ENCODE data around the gene ABCG2. TPM values are rescaled to one million over a fixed set of nuclear protein-coding genes. Genes with fewer than 3 reads are reported as not detected.
"Not testable (repeated sequence)": the region's sequence is repeated elsewhere in the genome, so short reads cannot be mapped to it uniquely, and the experiment has no call there.

The ABCG2 gene
- total RNA-seq, 2 experiments from 2014 or later, result 0.35 to 0.55 TPM

GRCh38 chr4:88134536-88135355 is 23.7 kb downstream of the ABCG2 start:
- intact Hi-C loops (cut with micrococcal nuclease), result no loop called here
- Mint-ChIP-seq H3K27ac (no peak overlapping the region), H3K4me1 (ENCODE audit: low read depth) (no peaks in the 10 kb centered on the region), H3K36me3 (ENCODE audit: low read depth) (no peaks in the 10 kb centered on the region), H3K9me3 (no peaks in the 10 kb centered on the region), H3K27me3 (ENCODE audit: low read depth) (peaks cover 2% of the 10 kb centered on the region), H3K4me3 (no peak overlapping the region)
- no peak for DNase-seq
- CTCF ChIA-PET, result no interaction called here

GRCh38 chr4:88134111-88134510 is 24.3 kb downstream of the ABCG2 start:
- Mint-ChIP-seq H3K4me1 (ENCODE audit: low read depth) (no peaks in the 10 kb centered on the region), H3K27me3 (ENCODE audit: low read depth) (peaks cover 2% of the 10 kb centered on the region), H3K27ac (no peak overlapping the region), H3K36me3 (ENCODE audit: low read depth) (no peaks in the 10 kb centered on the region), H3K4me3 (no peak overlapping the region), H3K9me3 (no peaks in the 10 kb centered on the region)
- intact Hi-C loops (cut with micrococcal nuclease), result no loop called here
- DNase-seq, result no peak
- CTCF ChIA-PET, result no interaction called here

GRCh38 chr4:88130544-88131305 is 27.7 kb downstream of the ABCG2 start:
- H3K36me3 Mint-ChIP-seq (ENCODE audit: low read depth), result no peaks in the 10 kb centered on the region
- no peaks in the 10 kb centered on the region for H3K9me3 Mint-ChIP-seq
- H3K27ac Mint-ChIP-seq, result no peak overlapping the region
- H3K27me3 Mint-ChIP-seq (ENCODE audit: low read depth), result peaks cover 5% of the 10 kb centered on the region
- intact Hi-C loops (cut with micrococcal nuclease), result no loop called here
- no peaks in the 10 kb centered on the region for H3K4me1 Mint-ChIP-seq (ENCODE audit: low read depth)
- H3K4me3 Mint-ChIP-seq, result no peak overlapping the region
- CTCF ChIA-PET, result no interaction called here
- no peak for DNase-seq

GRCh38 chr4:88130003-88130402 is 28.4 kb downstream of the ABCG2 start:
- Mint-ChIP-seq H3K27ac (no peak overlapping the region), H3K4me1 (ENCODE audit: low read depth) (no peaks in the 10 kb centered on the region), H3K4me3 (no peak overlapping the region), H3K27me3 (ENCODE audit: low read depth) (peaks cover 8% of the 10 kb centered on the region), H3K9me3 (peaks cover 2% of the 10 kb centered on the region), H3K36me3 (ENCODE audit: low read depth) (no peaks in the 10 kb centered on the region)
- intact Hi-C loops (cut with micrococcal nuclease), result no loop called here
- CTCF ChIA-PET, result interaction anchor here (0.6 kb wide), 1 partner anchor 39 kb away, joined by 4 read pairs; no protein-coding TSS in a partner anchor
- no peak for DNase-seq

GRCh38 chr4:88122260-88122659 is 36.2 kb downstream of the ABCG2 start:
- H3K9me3 Mint-ChIP-seq, result peaks cover 23% of the 10 kb centered on the region
- CTCF ChIA-PET, result interaction anchor here (1.2 kb wide), 1 partner anchor 89 kb away, joined by 3 read pairs; no protein-coding TSS in a partner anchor
- H3K36me3 Mint-ChIP-seq (ENCODE audit: low read depth); H3K27ac Mint-ChIP-seq; H3K4me1 Mint-ChIP-seq (ENCODE audit: low read depth); H3K27me3 Mint-ChIP-seq (ENCODE audit: low read depth); DNase-seq; H3K4me3 Mint-ChIP-seq; intact Hi-C loops (cut with micrococcal nuclease): not testable (repeated sequence)

GRCh38 chr4:88119943-88120342 is 38.5 kb downstream of the ABCG2 start:
- intact Hi-C loops (cut with micrococcal nuclease), result no loop called here
- no peak for DNase-seq
- CTCF ChIA-PET, result no interaction called here
- peaks cover 9% of the 10 kb centered on the region for H3K36me3 Mint-ChIP-seq (ENCODE audit: low read depth)
- H3K27me3 Mint-ChIP-seq (ENCODE audit: low read depth), result peaks cover 3% of the 10 kb centered on the region
- H3K4me1 Mint-ChIP-seq (ENCODE audit: low read depth), result no peaks in the 10 kb centered on the region
- H3K9me3 Mint-ChIP-seq, result peaks cover 21% of the 10 kb centered on the region
- no peak overlapping the region for H3K4me3 Mint-ChIP-seq
- no peak overlapping the region for H3K27ac Mint-ChIP-seq

- no peaks in the 10 kb centered on the region for H3K4me1 Mint-ChIP-seq (ENCODE audit: low read depth)
- DNase-seq, result no peak
- peaks cover 5% of the 10 kb centered on the region for H3K36me3 Mint-ChIP-seq (ENCODE audit: low read depth)
- H3K27ac Mint-ChIP-seq, result no peak overlapping the region
- CTCF ChIA-PET, result no interaction called here
- no peaks in the 10 kb centered on the region for H3K27me3 Mint-ChIP-seq (ENCODE audit: low read depth)
- peaks cover 15% of the 10 kb centered on the region for H3K9me3 Mint-ChIP-seq
- H3K4me3 Mint-ChIP-seq, result no peak overlapping the region
- intact Hi-C loops (cut with micrococcal nuclease), result no loop called here
These were observed 42.9 kb downstream of the ABCG2 start for GRCh38 chr4:88115587-88115986.

- Mint-ChIP-seq H3K9me3 (no peaks in the 10 kb centered on the region), H3K36me3 (ENCODE audit: low read depth) (no peaks in the 10 kb centered on the region)
- CTCF ChIA-PET, result interaction anchor here (1.5 kb wide), 1 partner anchor 99 kb away, joined by 5 read pairs; no protein-coding TSS in a partner anchor
These were observed 45.6 kb downstream of the ABCG2 start for GRCh38 chr4:88112856-88113255.

GRCh38 chr4:88110826-88111225 is 47.6 kb downstream of the ABCG2 start:
- no peak overlapping the region for H3K27ac Mint-ChIP-seq
- intact Hi-C loops (cut with micrococcal nuclease), result no loop called here
- H3K36me3 Mint-ChIP-seq (ENCODE audit: low read depth), result no peaks in the 10 kb centered on the region
- DNase-seq, result no peak
- no peaks in the 10 kb centered on the region for H3K27me3 Mint-ChIP-seq (ENCODE audit: low read depth)
- CTCF ChIA-PET, result interaction anchor here (0.7 kb wide), 2 partner anchors 920 to 1373 kb away, joined by 3 read pairs; no protein-coding TSS in a partner anchor
- peaks cover 4% of the 10 kb centered on the region for H3K4me1 Mint-ChIP-seq (ENCODE audit: low read depth)
- H3K9me3 Mint-ChIP-seq, result no peaks in the 10 kb centered on the region
- H3K4me3 Mint-ChIP-seq, result no peak overlapping the region

More at GRCh38 chr4:88112856-88113255, 45.6 kb downstream of the ABCG2 start:
- no peak overlapping the region for H3K27ac Mint-ChIP-seq
- H3K27me3 Mint-ChIP-seq (ENCODE audit: low read depth), result no peaks in the 10 kb centered on the region
- intact Hi-C loops (cut with micrococcal nuclease), result no loop called here
- no peak overlapping the region for H3K4me3 Mint-ChIP-seq
- no peaks in the 10 kb centered on the region for H3K4me1 Mint-ChIP-seq (ENCODE audit: low read depth)
- DNase-seq, result no peak

- CTCF ChIA-PET, result interaction anchor here (0.7 kb wide), 3 partner anchors 52 to 966 kb away, joined by 3 to 5 read pairs (median 3); no protein-coding TSS in a partner anchor
- intact Hi-C loops (cut with micrococcal nuclease), result no loop called here
- no peak for DNase-seq
- Mint-ChIP-seq H3K27me3 (ENCODE audit: low read depth) (no peaks in the 10 kb centered on the region), H3K27ac (no peak overlapping the region), H3K36me3 (ENCODE audit: low read depth) (no peaks in the 10 kb centered on the region), H3K4me3 (no peak overlapping the region), H3K4me1 (ENCODE audit: low read depth) (peaks cover 4% of the 10 kb centered on the region), H3K9me3 (no peaks in the 10 kb centered on the region)
These were observed 49.1 kb downstream of the ABCG2 start for GRCh38 chr4:88109123-88109881.

GRCh38 chr4:88108747-88109122 is 49.7 kb downstream of the ABCG2 start:
- DNase-seq, result no peak
- intact Hi-C loops (cut with micrococcal nuclease), result no loop called here
- Mint-ChIP-seq H3K9me3 (no peaks in the 10 kb centered on the region), H3K27me3 (ENCODE audit: low read depth) (no peaks in the 10 kb centered on the region), H3K27ac (no peak overlapping the region), H3K4me1 (ENCODE audit: low read depth) (peaks cover 4% of the 10 kb centered on the region), H3K4me3 (no peak overlapping the region), H3K36me3 (ENCODE audit: low read depth) (no peaks in the 10 kb centered on the region)
- CTCF ChIA-PET, result no interaction called here

- H3K27ac Mint-ChIP-seq; intact Hi-C loops (cut with micrococcal nuclease); H3K4me1 Mint-ChIP-seq (ENCODE audit: low read depth); DNase-seq; H3K4me3 Mint-ChIP-seq; H3K9me3 Mint-ChIP-seq; H3K27me3 Mint-ChIP-seq (ENCODE audit: low read depth); CTCF ChIA-PET; H3K36me3 Mint-ChIP-seq (ENCODE audit: low read depth): not testable (repeated sequence)
These were observed 50.4 kb downstream of the ABCG2 start for GRCh38 chr4:88108108-88108465.
